Prostate gland (tissue), 2 donors: ENCODE results near the gene GTPBP2.

Experiments used
- CTCF ChIP-seq, 4 experiments: fragments of 200-600 bp in 2 of 4; fragments of 450-650 bp in 2 of 4; sonication (generic) in 2 of 4; IDR thresholded peaks; 1 replicate in 3 of 4; 2 replicates in 1 of 4; pipeline ENCODE4 v1.5.1; 2016 to 2019; ENCODE audit warnings: antibody characterized with exemption in 4 of 4, mild to moderate bottlenecking in 2 of 4, moderate library complexity in 2 of 4
- POLR2A ChIP-seq: fragments of 450-650 bp; IDR thresholded peaks from one replicate; pipeline ENCODE4 v1.6.1; 2016; ENCODE audit warnings: antibody characterized with exemption, mild to moderate bottlenecking
- POLR2AphosphoS5 ChIP-seq: sonication (generic); formaldehyde crosslinking; IDR thresholded peaks from one replicate; pipeline ENCODE4 v1.6.1; 2017; ENCODE audit warnings: antibody characterized with exemption

GRCh38 chr6:43645613-43645964 is 16.5 kb upstream of the GTPBP2 start:
- TF ChIP-seq CTCF (IDR thresholded peaks at IDR 0.05) (no peak), POLR2AphosphoS5 (no peak), POLR2A (no peak)
